Heart left ventricle (tissue), 16 donors: ENCODE results near the gene PIK3IP1. TPM values are rescaled to one million over a fixed set of nuclear protein-coding genes. Genes with fewer than 3 reads are reported as not detected.

Source experiments
- ATAC-seq, 4 donors: fragments of 200-7000 bp; cut with Tn5 transposase; one replicate each; pipeline ENCODE4 v1.9.1; 2020 to 2022; ENCODE audit warnings: moderate library complexity in 4 of 4, mild to moderate bottlenecking in 3 of 4, moderate number of reproducible peaks in 1 of 4
- DNase-seq, 5 donors: peaks; one replicate each; pipeline ENCODE4 v3.0.0-alpha.2; 2020
- H3K27ac ChIP-seq, 12 donors: fragments of 200-600 bp; sonication (generic) in 4 of 12; one replicate each; pipeline versions ENCODE4 v1.5.0 to v1.8.0; 2016 to 2022; ENCODE audit warnings: mild to moderate bottlenecking in 2 of 12
- H3K27me3 ChIP-seq, 9 donors: fragments of 200-600 bp; sonication (generic) in 2 of 9; one replicate each; pipeline versions ENCODE4 v1.5.1 to v1.8.0; 2016 to 2022; ENCODE audit warnings: mild to moderate bottlenecking in 3 of 9
- H3K36me3 ChIP-seq, 9 donors: fragments of 200-600 bp; sonication (generic) in 2 of 9; one replicate each; pipeline versions ENCODE4 v1.5.0 to v1.8.0; 2018 to 2022; ENCODE audit warnings: mild to moderate bottlenecking in 2 of 9
- H3K4me1 ChIP-seq, 12 donors: fragments of 200-600 bp; sonication (generic) in 4 of 12; one replicate each; pipeline versions ENCODE4 v1.5.0 to v1.8.0; 2016 to 2022; ENCODE audit warnings: mild to moderate bottlenecking in 3 of 12
- H3K4me3 ChIP-seq, 12 donors: fragments of 200-600 bp; sonication (generic) in 4 of 12; one replicate each; pipeline versions ENCODE4 v1.5.0 to v1.8.0; 2017 to 2022; ENCODE audit warnings: mild to moderate bottlenecking in 9 of 12, moderate library complexity in 4 of 12
- H3K9me3 ChIP-seq, 12 donors: fragments of 200-600 bp; sonication (generic) in 4 of 12; one replicate each; pipeline versions ENCODE4 v1.5.0 to v1.8.0; 2016 to 2022; ENCODE audit warnings: mild to moderate bottlenecking in 1 of 12
- CTCF ChIP-seq, 12 donors: fragments of 200-600 bp; sonication (generic) in 4 of 12; IDR thresholded peaks; one replicate each; pipeline versions ENCODE4 v1.5.0 to v1.8.0; 2018 to 2022; ENCODE audit warnings: antibody characterized with exemption in 12 of 12, mild to moderate bottlenecking in 5 of 12
- POLR2A ChIP-seq, 2 donors: fragments of 450-650 bp; IDR thresholded peaks; one replicate each; pipeline ENCODE4 v1.6.1; 2017; ENCODE audit warnings: antibody characterized with exemption in 2 of 2, mild to moderate bottlenecking in 2 of 2, moderate library complexity in 2 of 2
- WGBS, 4 donors: extraction: QIAGEN DNeasy Blood & Tissue Kit in 2 of 4; methylation state at CpG; one replicate each; pipeline versions ENCODE4 v1.1.5 to v1.1.7; 2013 to 2018; 5-methylcytosine and 5-hydroxymethylcytosine counted together
- intact Hi-C, 10 donors: fragments of 100-400 bp; cut with DNase I; formaldehyde crosslinking; loops; one replicate each; pipeline versions ENCODE4 v1.11.1 to v1.14.2; 2022
- polyA plus RNA-seq, 2 donors: library from polyadenylated mRNA; stranded (reverse); fragments of 200-250 nt; gene quantifications; one replicate each; pipeline ENCODE4 v1.2.3, GENCODE V29; 2013
- total RNA-seq, 9 donors: library from RNA; depleted of rRNA in 2 of 9; stranded (reverse); fragments of >200 nt in 2 of 9; fragmentation: NEBNext Ultra II Directional in 3 of 9; extraction: Animal tissue kit (Norgen Biotek cat#: 25700) in 3 of 9; gene quantifications; one replicate each; pipeline versions ENCODE4 v1.1.0 to v1.2.4, GENCODE V29; 2016 to 2023
- donor health status: ischemic (EF 13 %, LVEDD 7.1; RV severe dilation, severe dysfunction).
- donor health status: healthy with polysubstance abuse.
- donor health status: DM: no; HTN: yes; CAD: no.
- donor health status: DM: no; HTN: no; CAD: no.
- donor health status: ischemic (EF 25% LVEDD 6.9; RV normal size, moderate dysfunction).
- donor health status: ischemic (EF 25% LVEDD 5.7; RV mildly dilated, moderate dysfunction).
- donor health status: healthy.
- donor health status: DM: yes; HTN: yes; CAD: no.
- donor health status: ischemic (EF 35%, LVEDD 5.7; RV mildly dilated, moderate dysfunction).
- donor health status: nonischemic (EF 11% LVEDD 7.7; RV severe dilation, severe dysfunction).
- donor health status: DM: yes; HTN: yes; CAD: no.
- donor health status: PGD.
- donor health status: ischemic (EF 29% LVEDD 5.4; RV normal size, mild dysfunction).
- donor health status: nonischemic (EF 23%, LVEDD 6.1; RV moderate dilation, normal function).

PIK3IP1 gene
- total and polyA plus RNA-seq, 11 donors, result 3.8 to 40.7 (median 16.9) TPM

GRCh38 chr22:31333641-31334040 lies 41.4 kb upstream of the PIK3IP1 start:
- H3K9me3 ChIP-seq, result no peaks in the 10 kb centered on the region
- TF ChIP-seq CTCF (IDR thresholded peaks at IDR 0.05) (no peak), POLR2A (IDR thresholded peaks at IDR 0.05) (no peak)
- H3K4me1 ChIP-seq, result peaks cover 0 to 12% (median 0%) of the 10 kb centered on the region in 12 donors
- peaks cover 0 to 98% (median 89%) of the 10 kb centered on the region in 9 donors for H3K36me3 ChIP-seq
- no peaks in the 10 kb centered on the region for H3K27me3 ChIP-seq
- intact Hi-C loops, result no loop called here
- DNase-seq (no peak), ATAC-seq (no peak)
- H3K27ac ChIP-seq, result peak overlapping the region in 1 of 12 donors; percentile 13
- WGBS, 4 donors, result 79 to 91% (median 85%) methylated on average over 2 of the region's 2 CpGs
- H3K4me3 ChIP-seq, result no peak overlapping the region

GRCh38 chr22:31332886-31333285 lies 40.6 kb upstream of the PIK3IP1 start:
- intact Hi-C loops, result no loop called here
- Histone ChIP-seq H3K36me3 (peaks cover 0 to 98% (median 89%) of the 10 kb centered on the region in 9 donors), H3K4me3 (no peak overlapping the region), H3K27ac (no peak overlapping the region), H3K4me1 (peaks cover 0 to 12% (median 0%) of the 10 kb centered on the region in 12 donors), H3K27me3 (no peaks in the 10 kb centered on the region), H3K9me3 (no peaks in the 10 kb centered on the region)
- ATAC-seq (no peak), DNase-seq (no peak)
- TF ChIP-seq CTCF (IDR thresholded peaks at IDR 0.05) (no peak), POLR2A (IDR thresholded peaks at IDR 0.05) (no peak)
- 77 to 95% (median 85%) methylated on average over 1 of the region's 1 CpG for WGBS, 4 donors

- H3K27me3 ChIP-seq, result no peaks in the 10 kb centered on the region
- ATAC-seq (no peak), DNase-seq (no peak)
- no peak overlapping the region for H3K4me3 ChIP-seq
- H3K27ac ChIP-seq, result no peak overlapping the region
- H3K36me3 ChIP-seq, result peaks cover 0 to 98% (median 89%) of the 10 kb centered on the region in 9 donors
- H3K9me3 ChIP-seq, result no peaks in the 10 kb centered on the region
- intact Hi-C loops, result no loop called here
- H3K4me1 ChIP-seq, result peaks cover 0 to 12% (median 0%) of the 10 kb centered on the region in 12 donors
- TF ChIP-seq CTCF (IDR thresholded peaks at IDR 0.05), result no peak
- no peak for TF ChIP-seq POLR2A (IDR thresholded peaks at IDR 0.05)
- 79 to 88% (median 82%) methylated on average over 8 of the region's 8 CpGs for WGBS, 4 donors
These were observed 39.7 kb upstream of the PIK3IP1 start for GRCh38 chr22:31332010-31332409.

- 72 to 86% (median 83%) methylated on average over 9 of the region's 9 CpGs for WGBS, 4 donors
These were observed 37.3 kb upstream of the PIK3IP1 start for GRCh38 chr22:31329453-31330215.

More at GRCh38 chr22:31329453-31330215, 37.3 kb upstream of the PIK3IP1 start:
- no peak overlapping the region for H3K4me3 ChIP-seq
- ATAC-seq, result no peak
- H3K36me3 ChIP-seq, result peaks cover 0 to 100% (median 97%) of the 10 kb centered on the region in 9 donors
- no peaks in the 10 kb centered on the region for H3K9me3 ChIP-seq
- H3K27ac ChIP-seq, result no peak overlapping the region
- intact Hi-C loops, result no loop called here
- DNase-seq, result no peak
- TF ChIP-seq POLR2A (IDR thresholded peaks at IDR 0.05) (no peak), CTCF (IDR thresholded peaks at IDR 0.05) (no peak)
- H3K4me1 ChIP-seq, result peaks cover 0 to 12% (median 0%) of the 10 kb centered on the region in 12 donors
- H3K27me3 ChIP-seq, result no peaks in the 10 kb centered on the region
